Suprapubic skin (tissue), 4 donors: Measurements from ENCODE around the gene COL25A1. TPM values are rescaled to one million over a fixed set of nuclear protein-coding genes. Genes with fewer than 3 reads are reported as not detected.

ENCODE experiments used
- DNase-seq, 2 donors: peaks; one replicate each; pipeline ENCODE4 v3.0.0-alpha.2; 2019; ENCODE audit warnings: low spot score in 2 of 2
- H3K27ac ChIP-seq: fragments of 200-600 bp; sonication (generic); one replicate; pipeline ENCODE4 v1.5.1; 2019
- H3K27me3 ChIP-seq: fragments of 200-600 bp; sonication (generic); one replicate; pipeline ENCODE4 v1.5.1; 2019
- H3K36me3 ChIP-seq: fragments of 200-600 bp; sonication (generic); one replicate; pipeline ENCODE4 v1.5.1; 2019
- H3K4me1 ChIP-seq: fragments of 200-600 bp; sonication (generic); one replicate; pipeline ENCODE4 v1.5.1; 2019
- H3K4me3 ChIP-seq: fragments of 200-600 bp; sonication (generic); one replicate; pipeline ENCODE4 v1.5.1; 2019; ENCODE audit warnings: mild to moderate bottlenecking
- H3K9me3 ChIP-seq: fragments of 200-600 bp; sonication (generic); one replicate; pipeline ENCODE4 v1.5.1; 2019
- EP300 ChIP-seq: sonication (generic); formaldehyde crosslinking; IDR thresholded peaks from one replicate; pipeline ENCODE4 v1.6.1; 2017; ENCODE audit warnings: antibody characterized with exemption
- POLR2A ChIP-seq, 2 donors: fragments of 450-650 bp; IDR thresholded peaks; one replicate each; pipeline ENCODE4 v1.6.1; 2017; ENCODE audit warnings: antibody characterized with exemption in 2 of 2, mild to moderate bottlenecking in 2 of 2, moderate library complexity in 2 of 2
- POLR2AphosphoS5 ChIP-seq, 3 donors: sonication (generic); formaldehyde crosslinking; IDR thresholded peaks; one replicate each; pipeline ENCODE4 v1.6.1; 2017; ENCODE audit warnings: antibody characterized with exemption in 3 of 3
- WGBS: methylation state at CpG from one replicate; pipeline ENCODE4 v1.1.5; 2018; 5-methylcytosine and 5-hydroxymethylcytosine counted together
- total RNA-seq, 4 donors: library from RNA; depleted of rRNA; stranded (reverse); fragments of >200 nt; gene quantifications; one replicate each; pipeline ENCODE4 v1.1.0, GENCODE V29; 2016
- TF ChIP-seq, protein P1 (sequence below), 2 donors: fragments of 200-600 bp in 1 of 2; fragments of 450-650 bp in 1 of 2; sonication (generic) in 1 of 2; IDR thresholded peaks; one replicate each; pipeline ENCODE4 v1.5.1; 2016 to 2019; ENCODE audit warnings: antibody characterized with exemption in 2 of 2, mild to moderate bottlenecking in 1 of 2, moderate library complexity in 1 of 2

COL25A1 gene
- total RNA-seq, 4 donors from 2014 or later, result 0.30 to 1.4 (median 1.0) TPM

DNA sequence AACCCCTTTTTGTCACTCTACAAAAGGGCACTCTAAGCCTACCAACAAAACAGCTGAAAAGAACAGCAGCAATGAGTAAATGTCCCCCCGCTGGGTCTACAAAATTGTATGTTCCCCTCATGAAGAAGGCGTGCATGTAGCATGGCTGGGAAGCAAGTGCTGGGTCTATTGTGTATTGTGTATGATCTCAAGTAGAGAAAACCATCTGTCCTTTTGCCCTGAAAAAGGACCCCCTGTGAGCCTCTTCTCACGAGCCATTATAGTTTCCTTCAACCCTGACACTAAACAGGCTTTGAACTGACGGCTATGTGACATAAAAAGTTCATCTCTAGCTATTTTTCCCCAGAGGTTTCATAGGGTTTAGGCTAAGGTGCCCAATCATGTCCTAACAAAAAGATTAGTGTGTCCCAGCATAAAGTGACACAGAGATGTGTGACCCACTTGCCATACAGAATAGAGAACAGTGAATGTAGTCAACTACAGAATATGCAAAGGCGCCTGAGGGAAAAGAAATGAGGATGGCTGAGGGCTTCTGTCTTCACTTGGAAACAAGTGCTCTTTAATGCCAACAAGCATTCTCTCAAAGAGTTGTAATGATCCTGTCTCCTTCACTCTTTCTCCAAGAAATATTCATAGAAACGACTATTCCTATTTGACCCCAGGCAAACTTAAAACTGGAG, 27.3 kb downstream of the COL25A1 start:
- TF ChIP-seq, protein P1, sequence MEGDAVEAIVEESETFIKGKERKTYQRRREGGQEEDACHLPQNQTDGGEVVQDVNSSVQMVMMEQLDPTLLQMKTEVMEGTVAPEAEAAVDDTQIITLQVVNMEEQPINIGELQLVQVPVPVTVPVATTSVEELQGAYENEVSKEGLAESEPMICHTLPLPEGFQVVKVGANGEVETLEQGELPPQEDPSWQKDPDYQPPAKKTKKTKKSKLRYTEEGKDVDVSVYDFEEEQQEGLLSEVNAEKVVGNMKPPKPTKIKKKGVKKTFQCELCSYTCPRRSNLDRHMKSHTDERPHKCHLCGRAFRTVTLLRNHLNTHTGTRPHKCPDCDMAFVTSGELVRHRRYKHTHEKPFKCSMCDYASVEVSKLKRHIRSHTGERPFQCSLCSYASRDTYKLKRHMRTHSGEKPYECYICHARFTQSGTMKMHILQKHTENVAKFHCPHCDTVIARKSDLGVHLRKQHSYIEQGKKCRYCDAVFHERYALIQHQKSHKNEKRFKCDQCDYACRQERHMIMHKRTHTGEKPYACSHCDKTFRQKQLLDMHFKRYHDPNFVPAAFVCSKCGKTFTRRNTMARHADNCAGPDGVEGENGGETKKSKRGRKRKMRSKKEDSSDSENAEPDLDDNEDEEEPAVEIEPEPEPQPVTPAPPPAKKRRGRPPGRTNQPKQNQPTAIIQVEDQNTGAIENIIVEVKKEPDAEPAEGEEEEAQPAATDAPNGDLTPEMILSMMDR (IDR thresholded peaks at IDR 0.05), result no peak
- TF ChIP-seq POLR2A (IDR thresholded peaks at IDR 0.05) (no peak), POLR2AphosphoS5 (IDR thresholded peaks at IDR 0.05) (no peak), EP300 (no peak)
- Histone ChIP-seq H3K4me3 (no peak overlapping the region), H3K36me3 (no peaks in the 10 kb centered on the region), H3K27me3 (no peaks in the 10 kb centered on the region), H3K9me3 (no peaks in the 10 kb centered on the region), H3K27ac (no peak overlapping the region), H3K4me1 (no peaks in the 10 kb centered on the region)
- WGBS, result 84% methylated on average over 6 of the region's 6 CpGs
- no peak for DNase-seq

- no peak for DNase-seq
- Histone ChIP-seq H3K36me3 (no peaks in the 10 kb centered on the region), H3K27me3 (no peaks in the 10 kb centered on the region), H3K9me3 (no peaks in the 10 kb centered on the region), H3K4me3 (no peak overlapping the region), H3K4me1 (no peaks in the 10 kb centered on the region), H3K27ac (no peak overlapping the region)
- TF ChIP-seq EP300 (no peak), POLR2AphosphoS5 (IDR thresholded peaks at IDR 0.05) (no peak), POLR2A (IDR thresholded peaks at IDR 0.05) (no peak)
- TF ChIP-seq, protein P1 (IDR thresholded peaks at IDR 0.05), result no peak
These were observed 35.6 kb downstream of the COL25A1 start for GRCh38 chr4:109266891-109267290.

- 76% methylated on average over 3 of the region's 3 CpGs for WGBS
- Histone ChIP-seq H3K4me3 (no peak overlapping the region), H3K27me3 (no peaks in the 10 kb centered on the region), H3K9me3 (no peaks in the 10 kb centered on the region), H3K4me1 (no peaks in the 10 kb centered on the region), H3K27ac (no peak overlapping the region), H3K36me3 (no peaks in the 10 kb centered on the region)
- TF ChIP-seq, protein P1 (IDR thresholded peaks at IDR 0.05), result no peak
- TF ChIP-seq EP300 (no peak), POLR2AphosphoS5 (IDR thresholded peaks at IDR 0.05) (no peak), POLR2A (IDR thresholded peaks at IDR 0.05) (no peak)
- DNase-seq, result no peak
These were observed 36.2 kb downstream of the COL25A1 start for GRCh38 chr4:109266236-109266635.

DNA sequence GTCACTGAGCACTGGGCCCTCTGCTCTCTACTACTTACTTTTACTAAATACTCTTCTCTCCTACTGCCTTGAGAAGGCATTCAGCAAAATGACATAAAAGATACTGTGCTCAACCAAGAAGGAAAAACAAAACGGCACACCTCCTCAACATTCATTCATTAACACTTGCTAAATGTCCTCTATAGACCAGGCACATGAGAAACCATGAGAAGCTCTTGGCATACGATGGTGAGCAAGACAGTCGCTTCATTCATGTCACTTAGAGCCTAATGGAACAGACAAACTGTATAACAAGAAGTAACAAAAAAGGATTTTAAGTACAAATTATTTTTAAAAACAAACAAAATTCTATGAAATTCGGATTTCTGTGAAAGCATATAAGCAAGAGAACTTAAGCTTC, 38.7 kb downstream of the COL25A1 start:
- Histone ChIP-seq H3K36me3 (no peaks in the 10 kb centered on the region), H3K9me3 (no peaks in the 10 kb centered on the region), H3K27me3 (no peaks in the 10 kb centered on the region), H3K4me3 (no peak overlapping the region), H3K4me1 (no peaks in the 10 kb centered on the region), H3K27ac (no peak overlapping the region)
- WGBS, result 81% methylated on average over 4 of the region's 4 CpGs
- TF ChIP-seq POLR2A (IDR thresholded peaks at IDR 0.05), result no peak
- DNase-seq, result no peak

DNA sequence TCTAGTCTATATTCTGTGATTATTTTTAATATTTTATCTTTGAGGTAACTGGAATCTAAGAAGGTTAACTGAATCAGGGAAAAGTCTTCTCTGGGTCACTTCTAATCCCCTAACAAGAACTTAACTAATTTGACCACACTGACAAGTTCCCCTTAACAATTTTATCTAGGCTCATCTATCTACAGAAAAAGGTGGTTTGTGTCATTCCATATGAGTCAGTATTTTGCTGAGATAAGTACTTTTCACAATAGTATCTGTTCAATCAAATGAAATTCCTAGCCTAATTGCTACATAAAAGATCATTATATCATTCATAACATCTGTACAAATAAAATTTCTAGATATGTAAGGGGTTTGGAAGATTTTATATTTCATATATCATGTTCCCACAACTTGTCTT, 45.6 kb downstream of the COL25A1 start:
- DNase-seq, result no peak
- TF ChIP-seq POLR2A (IDR thresholded peaks at IDR 0.05) (no peak), POLR2AphosphoS5 (IDR thresholded peaks at IDR 0.05) (no peak), EP300 (no peak)
- TF ChIP-seq, protein P1 (IDR thresholded peaks at IDR 0.05), result no peak
- no peaks in the 10 kb centered on the region for H3K36me3 ChIP-seq
- H3K27ac ChIP-seq, result no peak overlapping the region
- H3K4me1 ChIP-seq, result no peaks in the 10 kb centered on the region
- H3K4me3 ChIP-seq, result no peak overlapping the region
- no peaks in the 10 kb centered on the region for H3K9me3 ChIP-seq
- no peaks in the 10 kb centered on the region for H3K27me3 ChIP-seq

DNA sequence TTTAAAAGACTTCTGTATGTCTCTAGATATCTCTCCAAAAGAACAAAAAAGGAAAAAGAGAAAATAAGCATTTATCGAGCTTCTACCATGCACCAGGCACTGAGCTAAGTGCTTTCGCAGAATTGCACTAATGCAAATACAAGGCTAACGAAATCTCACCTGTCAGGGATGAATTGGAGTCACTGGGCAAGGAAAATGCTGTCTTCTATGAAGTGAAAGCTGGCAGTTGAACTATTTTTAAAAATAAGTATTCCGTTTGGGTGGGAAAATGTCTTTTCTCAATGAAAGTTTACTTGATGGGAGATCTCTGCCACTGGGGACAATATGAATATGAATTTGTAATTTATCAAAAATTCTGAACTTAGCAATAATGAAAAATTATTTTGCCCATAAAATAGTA, 47.6 kb downstream of the COL25A1 start:
- Histone ChIP-seq H3K4me3 (no peak overlapping the region), H3K36me3 (no peaks in the 10 kb centered on the region), H3K27me3 (no peaks in the 10 kb centered on the region), H3K4me1 (no peaks in the 10 kb centered on the region), H3K27ac (no peak overlapping the region), H3K9me3 (no peaks in the 10 kb centered on the region)
- TF ChIP-seq, protein P1 (IDR thresholded peaks at IDR 0.05), result no peak
- no peak for TF ChIP-seq EP300
- no peak for TF ChIP-seq POLR2A (IDR thresholded peaks at IDR 0.05)
- no peak for TF ChIP-seq POLR2AphosphoS5 (IDR thresholded peaks at IDR 0.05)
- DNase-seq, result no peak
- WGBS, result 93% methylated on average over 4 of the region's 4 CpGs
